Peyer's patch (tissue), 4 donors: Measurements from ENCODE around the gene VWA5B1.

Experiments used
- CTCF ChIP-seq, 6 experiments: fragments of 450-650 bp in 4 of 6; fragments of 200-600 bp in 2 of 6; sonication (generic) in 1 of 6; IDR thresholded peaks; one replicate each; pipeline ENCODE4 v1.5.1; 2017 to 2019; ENCODE audit warnings: antibody characterized with exemption in 6 of 6, mild to moderate bottlenecking in 3 of 6, moderate library complexity in 1 of 6
- POLR2A ChIP-seq, 2 donors: fragments of 450-650 bp; IDR thresholded peaks; one replicate each; pipeline ENCODE4 v1.5.1; 2017; ENCODE audit warnings: antibody characterized with exemption in 2 of 2, mild to moderate bottlenecking in 2 of 2, moderate library complexity in 2 of 2

- TF ChIP-seq CTCF (IDR thresholded peaks at IDR 0.05) = no peak
- no peak for TF ChIP-seq POLR2A (IDR thresholded peaks at IDR 0.05)
Measured at GRCh38 chr1:20312310-20312709, 21.6 kb downstream of the VWA5B1 start.
